DND-41 (cell line): ENCODE data around the gene PSRC1.

Experiments
- ATAC-seq: fragments of 200-7000 bp; cut with Tn5 transposase; 3 replicates; pipeline ENCODE4 v1.9.1; 2021; ENCODE audit warnings: low read depth; ENCODE audit not compliant: insufficient read depth
- DNase-seq: peaks from one replicate; pipeline ENCODE4 v3.0.0-alpha.2; 2020
- H2AFZ ChIP-seq: 2 replicates; pipeline ENCODE4 v1.6.0; 2012; ENCODE audit warnings: low read depth, low read length
- H3K27ac ChIP-seq: 2 replicates; pipeline ENCODE4 v1.5.1; 2012; ENCODE audit warnings: low read length, inconsistent platforms
- H3K27me3 ChIP-seq: fragments of 200-600 bp; sonication (generic); 2 replicates; pipeline ENCODE4 v1.6.0; 2012; ENCODE audit warnings: low read length, mild to moderate bottlenecking, inconsistent platforms; ENCODE audit not compliant: insufficient read depth, poor library complexity
- H3K36me3 ChIP-seq: 2 replicates; pipeline ENCODE4 v1.5.1; 2012; ENCODE audit warnings: low read length, inconsistent platforms; ENCODE audit not compliant: insufficient read depth
- H3K4me1 ChIP-seq: 2 replicates; pipeline ENCODE4 v1.5.1; 2012; ENCODE audit warnings: mild to moderate bottlenecking, low read length; ENCODE audit not compliant: insufficient read depth
- H3K4me2 ChIP-seq: 2 replicates; pipeline ENCODE4 v1.6.0; 2012; ENCODE audit warnings: mild to moderate bottlenecking, moderate library complexity, low read length, inconsistent platforms; ENCODE audit not compliant: insufficient read depth
- H3K4me3 ChIP-seq, 2 experiments: fragments of 200-600 bp in 1 of 2; shearing (Covaris generic) in 1 of 2; 2 replicates each; pipeline ENCODE4 v1.5.1; 2012 to 2016; ENCODE audit warnings: inconsistent platforms in 2 of 2, low read length in 2 of 2, mild to moderate bottlenecking in 2 of 2, low read depth in 1 of 2, moderate library complexity in 1 of 2
- H3K79me2 ChIP-seq: 2 replicates; pipeline ENCODE4 v1.6.0; 2012; ENCODE audit warnings: low read length, inconsistent platforms; ENCODE audit not compliant: insufficient read depth
- H3K9ac ChIP-seq: 2 replicates; pipeline ENCODE4 v1.6.0; 2012; ENCODE audit warnings: low read depth, mild to moderate bottlenecking, inconsistent platforms, low read length, moderate library complexity
- H3K9me3 ChIP-seq: 2 replicates; pipeline ENCODE4 v1.5.1; 2012; ENCODE audit warnings: low read length, moderate library complexity, mild to moderate bottlenecking, inconsistent platforms; ENCODE audit not compliant: insufficient read depth, severe bottlenecking
- H4K20me1 ChIP-seq: 2 replicates; pipeline ENCODE4 v1.6.0; 2012; ENCODE audit warnings: low read length; ENCODE audit not compliant: insufficient read depth
- CTCF ChIP-seq: IDR thresholded peaks from 2 replicates; pipeline ENCODE4 v1.5.1; 2012; ENCODE audit warnings: borderline replicate concordance, low read length, moderate library complexity, mild to moderate bottlenecking; ENCODE audit not compliant: poor library complexity, severe bottlenecking; ENCODE audit errors: extremely low read depth
- EZH2 ChIP-seq: IDR thresholded peaks from 3 replicates; pipeline ENCODE4 v1.6.1; 2012; ENCODE audit warnings: borderline replicate concordance, low read depth, mild to moderate bottlenecking, moderate library complexity, low read length, inconsistent platforms; ENCODE audit not compliant: severe bottlenecking

PSRC1 gene

GRCh38 chr1:109304226-109304920 lies 21.4 kb upstream of the PSRC1 start:
- no peak for ATAC-seq
- Histone ChIP-seq H3K4me3 (no peak overlapping the region), H2AFZ (no peak overlapping the region), H3K36me3 (no peaks in the 10 kb centered on the region), H3K9ac (no peak overlapping the region), H3K4me2 (no peak overlapping the region), H3K27ac (no peak overlapping the region), H3K79me2 (no peaks in the 10 kb centered on the region), H3K4me1 (no peaks in the 10 kb centered on the region), H3K9me3 (no peaks in the 10 kb centered on the region), H3K27me3 (no peaks in the 10 kb centered on the region), H4K20me1 (no peaks in the 10 kb centered on the region)
- DNase-seq: no peak
- TF ChIP-seq CTCF (no peak), EZH2 (no peak)

DNA sequence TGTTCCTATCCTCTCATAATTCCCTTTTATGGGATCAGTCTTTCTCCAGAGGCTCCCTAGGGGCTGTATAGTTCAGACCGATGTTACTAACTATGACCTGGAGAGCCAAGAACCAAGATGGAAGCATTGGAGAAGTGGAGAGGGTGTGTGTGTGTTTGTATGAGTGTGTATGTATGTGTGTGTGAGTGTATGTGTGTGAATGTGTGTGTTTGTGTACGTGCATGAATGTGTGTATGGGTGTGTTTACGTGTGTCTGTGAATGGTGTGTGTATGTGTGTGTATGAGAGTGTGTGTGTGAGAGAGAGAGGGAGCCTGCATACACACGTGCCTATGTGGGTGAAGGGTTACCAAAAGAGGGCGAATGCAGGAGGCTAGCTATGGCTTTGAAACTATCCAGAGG lies 18.9 kb upstream of the PSRC1 start:
- Histone ChIP-seq H3K9me3 (no peaks in the 10 kb centered on the region), H3K36me3 (no peaks in the 10 kb centered on the region), H3K9ac (no peak overlapping the region), H3K79me2 (no peaks in the 10 kb centered on the region), H3K27ac (no peak overlapping the region), H2AFZ (no peak overlapping the region), H3K27me3 (no peaks in the 10 kb centered on the region), H3K4me3 (no peak overlapping the region), H4K20me1 (no peaks in the 10 kb centered on the region), H3K4me2 (no peak overlapping the region), H3K4me1 (no peaks in the 10 kb centered on the region)
- DNase-seq: no peak
- no peak for TF ChIP-seq EZH2
- TF ChIP-seq CTCF: no peak
- no peak for ATAC-seq

- no peaks in the 10 kb centered on the region for H3K27me3 ChIP-seq
- ATAC-seq: no peak
- TF ChIP-seq CTCF (no peak), EZH2 (no peak)
- no peak overlapping the region for H2AFZ ChIP-seq
- H3K9ac ChIP-seq: no peak overlapping the region
- H4K20me1 ChIP-seq: no peaks in the 10 kb centered on the region
- H3K4me1 ChIP-seq: no peaks in the 10 kb centered on the region
- H3K36me3 ChIP-seq: no peaks in the 10 kb centered on the region
- H3K4me3 ChIP-seq: no peak overlapping the region
- no peak overlapping the region for H3K27ac ChIP-seq
- H3K79me2 ChIP-seq: no peaks in the 10 kb centered on the region
- DNase-seq: no peak
- H3K9me3 ChIP-seq: no peaks in the 10 kb centered on the region
- no peak overlapping the region for H3K4me2 ChIP-seq
Measured at GRCh38 chr1:109300650-109301151, 17.8 kb upstream of the PSRC1 start.
